ENCODE results near the gene ENOX1.

The ENOX1 gene

DNA sequence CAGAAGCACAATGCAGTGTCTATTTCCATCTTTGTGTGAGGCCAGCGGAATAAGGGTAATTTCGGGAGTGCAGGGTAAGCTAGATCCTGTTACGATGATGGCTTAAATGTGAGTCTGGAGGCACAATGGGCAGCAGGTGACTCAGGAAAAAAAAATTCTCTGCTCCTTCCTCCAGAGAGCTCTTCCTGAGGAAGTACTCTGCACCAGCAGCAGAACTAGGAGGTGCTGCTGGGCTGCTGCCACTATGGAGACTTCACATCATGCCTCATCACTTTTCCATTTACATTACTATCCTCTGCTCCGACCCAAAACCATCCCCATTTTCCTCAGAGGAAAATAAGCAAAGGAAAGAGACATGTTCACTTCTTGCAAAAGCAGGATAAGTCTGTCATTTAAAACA is 481.4 kb downstream of the ENOX1 start:
- TF ChIP-seq, protein P1, sequence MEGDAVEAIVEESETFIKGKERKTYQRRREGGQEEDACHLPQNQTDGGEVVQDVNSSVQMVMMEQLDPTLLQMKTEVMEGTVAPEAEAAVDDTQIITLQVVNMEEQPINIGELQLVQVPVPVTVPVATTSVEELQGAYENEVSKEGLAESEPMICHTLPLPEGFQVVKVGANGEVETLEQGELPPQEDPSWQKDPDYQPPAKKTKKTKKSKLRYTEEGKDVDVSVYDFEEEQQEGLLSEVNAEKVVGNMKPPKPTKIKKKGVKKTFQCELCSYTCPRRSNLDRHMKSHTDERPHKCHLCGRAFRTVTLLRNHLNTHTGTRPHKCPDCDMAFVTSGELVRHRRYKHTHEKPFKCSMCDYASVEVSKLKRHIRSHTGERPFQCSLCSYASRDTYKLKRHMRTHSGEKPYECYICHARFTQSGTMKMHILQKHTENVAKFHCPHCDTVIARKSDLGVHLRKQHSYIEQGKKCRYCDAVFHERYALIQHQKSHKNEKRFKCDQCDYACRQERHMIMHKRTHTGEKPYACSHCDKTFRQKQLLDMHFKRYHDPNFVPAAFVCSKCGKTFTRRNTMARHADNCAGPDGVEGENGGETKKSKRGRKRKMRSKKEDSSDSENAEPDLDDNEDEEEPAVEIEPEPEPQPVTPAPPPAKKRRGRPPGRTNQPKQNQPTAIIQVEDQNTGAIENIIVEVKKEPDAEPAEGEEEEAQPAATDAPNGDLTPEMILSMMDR (IDR thresholded peaks at IDR 0.05; ENCODE audit: low read depth, low read length, missing control alignments), result no peak
- no peak overlapping the region for H3K4me3 ChIP-seq (ENCODE audit: low read depth, low read length)
- no peak for DNase-seq (ENCODE audit: low read depth)

DNA sequence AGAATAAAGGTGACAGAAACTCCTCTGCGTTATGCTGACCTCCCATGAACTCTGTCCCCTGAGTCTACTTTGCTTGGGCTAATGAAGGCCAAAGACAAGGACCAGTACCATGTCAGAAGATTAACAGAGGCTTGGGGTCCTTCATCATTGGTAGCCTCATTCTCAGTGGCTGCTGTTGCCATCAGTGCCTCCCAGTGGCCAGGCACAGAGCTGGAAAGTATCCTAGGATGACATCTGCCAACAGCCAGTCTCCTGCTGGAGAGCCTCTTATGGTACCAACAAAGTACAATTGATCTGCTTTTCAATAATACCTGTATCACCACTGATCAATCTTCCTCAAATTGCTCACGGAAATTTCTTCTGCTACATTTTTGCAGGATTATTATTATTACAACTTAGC is 481.8 kb downstream of the ENOX1 start:
- TF ChIP-seq, protein P1 (IDR thresholded peaks at IDR 0.05; ENCODE audit: low read depth, low read length, missing control alignments), result peak; percentile 19
- no peak overlapping the region for H3K4me3 ChIP-seq (ENCODE audit: low read depth, low read length)
- no peak for DNase-seq (ENCODE audit: low read depth)

DNA sequence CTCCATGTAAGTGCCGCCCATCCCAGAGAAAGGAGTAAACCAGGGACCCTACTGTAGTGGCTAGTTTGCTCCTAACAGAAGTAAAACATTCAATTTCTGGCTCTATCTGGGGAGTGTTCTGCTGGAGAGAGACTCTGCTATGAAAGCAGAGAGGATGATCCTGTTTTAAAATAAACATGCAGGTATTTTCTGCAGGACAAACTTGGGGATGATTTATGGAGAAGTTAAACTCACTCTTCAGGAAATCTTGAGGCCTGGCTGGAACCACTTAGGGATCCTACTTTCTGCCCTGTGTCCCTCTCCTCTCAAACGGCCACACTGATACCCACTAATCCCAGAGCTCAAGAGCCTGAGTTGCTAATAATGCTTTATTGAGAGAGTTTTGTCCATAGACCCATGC is 482.3 kb downstream of the ENOX1 start:
- DNase-seq (ENCODE audit: low read depth), result no peak
- TF ChIP-seq, protein P1 (IDR thresholded peaks at IDR 0.05; ENCODE audit: low read depth, low read length, missing control alignments), result no peak
- no peak overlapping the region for H3K4me3 ChIP-seq (ENCODE audit: low read depth, low read length)

DNA sequence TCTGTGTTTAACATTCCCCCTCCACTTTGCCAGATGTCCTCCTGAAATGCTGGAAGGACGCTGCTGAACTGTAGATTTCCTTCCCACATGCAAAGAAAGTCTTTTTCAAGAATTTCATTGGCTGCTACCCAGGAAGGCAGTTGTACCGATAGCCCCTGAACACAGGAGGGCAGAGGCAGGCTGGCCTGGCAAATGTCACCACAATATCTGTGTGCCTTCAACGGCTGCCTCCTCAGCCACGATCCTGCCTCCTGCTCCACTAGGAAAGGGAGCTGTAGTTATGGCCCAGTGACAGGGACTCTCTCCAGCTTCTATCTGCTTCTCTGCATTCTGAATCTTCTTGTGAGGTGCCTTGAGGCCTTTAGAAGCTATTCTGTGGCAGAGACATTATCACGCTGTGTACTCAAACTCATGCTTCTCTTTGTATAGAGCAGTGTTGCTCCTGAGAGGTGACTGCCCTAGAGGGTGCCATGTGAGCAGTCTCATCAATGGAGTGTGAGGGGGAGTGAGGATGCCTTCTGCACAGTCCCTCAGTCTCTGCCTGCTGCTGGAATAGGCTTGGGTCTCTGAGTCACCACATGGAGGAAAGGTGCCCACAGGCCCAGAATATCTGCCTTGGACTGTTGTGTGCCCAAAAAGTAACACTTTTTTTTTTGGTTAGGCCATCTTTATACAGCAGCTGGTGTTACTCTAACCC is 483.6 kb downstream of the ENOX1 start:
- no peak overlapping the region for H3K4me3 ChIP-seq (ENCODE audit: low read depth, low read length)
- DNase-seq (ENCODE audit: low read depth), result peak; percentile 10
- TF ChIP-seq, protein P1 (IDR thresholded peaks at IDR 0.05; ENCODE audit: low read depth, low read length, missing control alignments), result peak; percentile 57

DNA sequence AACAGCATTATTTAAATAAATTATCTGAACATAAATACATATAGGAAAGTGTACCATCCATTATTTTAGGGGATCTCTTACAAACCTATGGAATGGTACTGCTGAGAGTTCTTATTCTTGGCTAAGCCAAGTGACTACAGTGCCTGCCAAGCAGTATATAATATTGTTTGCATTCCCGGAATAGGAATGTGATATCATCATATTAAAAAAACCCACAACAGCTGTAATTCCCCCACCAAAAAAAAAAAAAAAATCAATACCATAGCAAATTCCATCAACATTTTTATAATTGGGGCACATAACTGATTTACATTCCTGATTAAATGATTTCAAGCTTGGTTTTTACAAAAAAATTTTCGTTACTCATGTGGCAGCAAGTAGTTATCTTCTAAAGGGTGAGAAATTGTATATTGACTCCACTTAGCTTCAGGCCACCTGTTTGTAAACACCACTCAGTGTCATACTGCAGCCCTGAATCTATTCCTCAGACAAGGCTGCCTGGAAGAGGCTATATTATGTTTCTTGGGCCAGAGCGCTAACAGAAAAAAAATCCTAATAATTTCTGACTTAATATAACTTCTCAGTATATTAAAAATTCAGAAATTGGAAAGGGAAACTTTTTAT is 485.3 kb downstream of the ENOX1 start:
- H3K4me3 ChIP-seq (ENCODE audit: low read depth, low read length), result no peak overlapping the region
- TF ChIP-seq, protein P1 (IDR thresholded peaks at IDR 0.05; ENCODE audit: low read depth, low read length, missing control alignments), result no peak
- DNase-seq (ENCODE audit: low read depth), result no peak

DNA sequence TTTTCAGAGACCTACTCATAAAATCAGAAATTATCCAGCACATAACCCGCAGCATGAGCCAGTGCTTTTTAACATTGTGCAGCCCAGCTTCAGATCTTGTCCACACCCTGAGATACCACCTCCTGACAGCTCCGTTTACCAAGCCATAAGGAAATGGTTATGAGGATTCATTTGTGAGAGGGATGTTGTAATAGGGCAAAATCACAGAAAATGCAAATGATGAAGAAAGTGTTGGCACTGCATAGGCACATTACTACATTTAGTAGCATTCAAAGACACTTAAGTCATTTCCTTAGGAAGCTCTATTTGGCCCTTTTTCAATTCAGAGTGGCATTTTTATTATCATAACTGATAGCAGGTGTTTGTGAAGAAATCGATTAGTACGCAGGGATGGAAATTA is 485.9 kb downstream of the ENOX1 start:
- DNase-seq (ENCODE audit: low read depth), result no peak
- TF ChIP-seq, protein P1 (IDR thresholded peaks at IDR 0.05; ENCODE audit: low read depth, low read length, missing control alignments), result no peak
- no peak overlapping the region for H3K4me3 ChIP-seq (ENCODE audit: low read depth, low read length)

DNA sequence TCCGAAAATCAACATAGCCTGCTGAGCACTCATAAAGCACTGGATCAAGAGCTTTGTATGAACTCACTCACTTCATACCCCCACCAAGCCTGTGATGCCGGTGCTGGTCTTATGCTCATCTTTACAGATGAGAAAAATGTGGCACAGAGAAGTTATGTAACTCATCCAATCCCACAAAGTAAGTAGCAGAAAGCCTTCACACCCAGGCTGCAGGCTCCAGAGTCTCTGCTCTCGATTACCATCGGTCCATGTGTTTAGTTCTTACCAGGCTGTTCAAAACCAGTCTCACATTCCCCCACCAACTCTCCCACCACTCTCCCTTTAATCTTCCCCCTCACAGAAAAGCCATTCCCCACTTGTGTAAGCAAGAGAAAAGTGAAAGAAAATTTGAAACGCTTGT is 487.4 kb downstream of the ENOX1 start:
- TF ChIP-seq, protein P1 (IDR thresholded peaks at IDR 0.05; ENCODE audit: low read depth, low read length, missing control alignments), result no peak
- DNase-seq (ENCODE audit: low read depth), result no peak
- H3K4me3 ChIP-seq (ENCODE audit: low read depth, low read length), result no peak overlapping the region

Measured in GM12864 (cell line).